ENCODE results near the gene KLHL33.

Gene KLHL33

GRCh38 chr14:20376071-20376588, 59.8 kb downstream of the KLHL33 start:
- Mint-ChIP-seq H3K4me3 (no peak overlapping the region), H3K27me3 (no peaks in the 10 kb centered on the region), H3K27ac (ENCODE audit: low read depth) (no peak overlapping the region), H3K9me3 (no peaks in the 10 kb centered on the region), H3K36me3 (ENCODE audit: insufficient read depth) (peaks cover 69% of the 10 kb centered on the region), H3K4me1 (no peaks in the 10 kb centered on the region)
- ATAC-seq (replicated peaks; ENCODE audit: extremely low read depth, poor library complexity, severe bottlenecking) (no peak), DNase-seq (ENCODE audit: low spot score in 2 of 2) (no peak)

Measured in central memory CD8-positive, alpha-beta T cell (primary cell).